ENCODE results near the gene LARGE1.

- TF ChIP-seq CTCF (IDR thresholded peaks at IDR 0.05) (peak; percentile 84), ZFX (IDR thresholded peaks at IDR 0.05; ENCODE audit: borderline replicate concordance) (no peak)
Measured at GRCh38 chr22:33923660-33924246, 3.5 kb upstream of the LARGE1 start.
